ENCODE data around the gene MARCHF2.

MARCHF2 gene

GRCh38 chr19:8387688-8388611, 25.2 kb upstream of the MARCHF2 start:
- no peak for DNase-seq (ENCODE audit: low read depth)

GRCh38 chr19:8388612-8388958, 24.5 kb upstream of the MARCHF2 start:
- no peak for DNase-seq (ENCODE audit: low read depth)

DNA sequence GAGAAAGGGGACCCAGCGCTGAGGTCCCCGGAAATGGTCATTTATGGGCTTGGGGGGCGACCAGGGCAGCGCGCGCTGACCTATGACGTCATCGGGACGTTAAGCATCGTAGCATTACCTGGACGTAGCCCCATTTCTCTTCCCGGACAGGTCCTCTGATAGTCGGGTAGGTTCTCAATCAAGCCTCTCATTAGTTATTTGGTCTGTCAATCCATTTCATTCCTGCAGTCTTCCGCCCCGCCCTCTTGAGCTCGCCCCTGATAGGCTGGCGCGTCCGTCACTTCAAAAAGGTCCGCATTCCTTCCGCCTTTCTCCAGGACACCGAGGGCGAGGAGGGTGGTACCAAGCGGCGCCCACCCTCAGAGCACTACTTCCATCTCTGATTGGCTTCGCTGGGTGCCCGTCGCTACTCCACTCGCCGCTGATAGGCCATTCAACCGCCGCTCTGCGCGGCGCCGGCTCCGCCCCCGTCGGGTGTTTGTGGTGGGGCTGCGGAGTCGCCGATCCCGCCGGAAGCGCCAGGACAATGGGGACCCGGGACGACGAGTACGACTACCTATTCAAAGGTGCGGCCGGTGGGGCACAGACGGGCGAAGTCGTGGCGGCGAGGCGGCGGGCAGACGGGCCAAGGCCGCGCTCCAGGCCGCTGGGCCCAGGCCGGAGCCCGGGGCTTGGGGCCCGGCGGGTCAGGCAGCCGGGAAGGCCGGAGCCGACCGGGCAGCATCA, 23.1 kb upstream of the MARCHF2 start, which contains the start of gene RAB11B:
RAB11B (plus strand) TSS at position 470 of the 726 bp plus-strand sequence; CDS start at position 527, 57 bp downstream.
- DNase-seq (ENCODE audit: low read depth), result peak; percentile 97

DNA sequence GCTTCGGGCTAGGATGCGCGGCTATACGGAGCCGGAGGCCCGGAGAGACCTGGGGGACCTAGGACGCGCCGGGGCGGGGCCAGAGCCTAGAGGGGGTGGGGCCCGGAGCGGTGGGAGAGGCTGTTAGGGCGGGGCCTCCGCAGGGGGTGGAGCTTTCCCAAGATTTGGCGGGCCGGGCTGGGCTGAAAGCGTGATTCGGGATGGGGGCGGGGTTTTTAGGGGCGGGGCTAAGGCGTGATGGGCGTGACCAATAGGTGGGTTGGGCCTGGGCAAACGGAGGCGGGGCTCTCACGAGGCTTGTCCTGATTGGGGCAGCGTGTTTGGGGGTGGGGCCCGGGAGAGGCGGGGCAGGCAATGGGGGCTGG, 22.5 kb upstream of the MARCHF2 start:
- peak; percentile 80 for DNase-seq (ENCODE audit: low read depth)

DNA sequence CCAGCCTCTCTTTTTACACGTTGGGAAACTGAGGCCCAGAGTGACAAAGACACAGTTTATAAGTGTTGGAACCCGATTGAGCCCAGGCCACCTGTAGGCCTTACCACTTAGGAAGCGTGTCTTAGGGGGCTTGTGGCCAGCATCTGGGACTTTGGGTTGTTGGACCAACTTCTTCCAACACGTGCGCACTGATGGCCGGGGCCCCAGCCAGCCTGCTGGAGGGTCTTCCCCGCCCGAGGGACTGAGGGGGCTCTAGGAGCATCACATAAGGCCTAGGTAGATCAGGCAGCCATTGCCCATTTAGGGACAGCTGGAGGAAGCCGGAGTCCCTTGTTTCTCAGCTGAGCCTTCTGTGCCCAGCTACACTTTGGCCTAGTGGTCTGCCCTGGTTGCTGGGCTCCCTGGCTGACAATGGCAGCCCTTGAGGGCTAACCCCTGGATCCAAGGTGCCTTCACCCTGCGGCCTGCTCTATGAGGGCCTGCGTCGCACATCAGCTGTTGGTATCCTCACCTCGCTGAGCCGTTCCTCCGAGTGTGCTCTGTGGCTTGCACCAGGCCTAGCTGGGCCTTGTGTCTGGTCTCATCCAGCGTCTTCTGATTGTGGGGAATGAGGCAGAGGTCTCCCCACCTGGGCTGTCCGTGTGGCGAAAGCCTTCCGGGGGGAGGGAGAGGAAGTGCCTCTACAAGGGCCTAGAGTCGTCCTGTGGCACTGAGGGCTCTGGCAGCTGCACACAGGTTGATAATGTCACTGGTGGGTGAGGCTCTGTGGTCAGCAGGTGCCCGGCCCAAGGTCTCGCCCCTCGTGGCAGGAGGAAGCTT, 21.7 kb upstream of the MARCHF2 start:
- no peak for DNase-seq (ENCODE audit: low read depth)

DNA sequence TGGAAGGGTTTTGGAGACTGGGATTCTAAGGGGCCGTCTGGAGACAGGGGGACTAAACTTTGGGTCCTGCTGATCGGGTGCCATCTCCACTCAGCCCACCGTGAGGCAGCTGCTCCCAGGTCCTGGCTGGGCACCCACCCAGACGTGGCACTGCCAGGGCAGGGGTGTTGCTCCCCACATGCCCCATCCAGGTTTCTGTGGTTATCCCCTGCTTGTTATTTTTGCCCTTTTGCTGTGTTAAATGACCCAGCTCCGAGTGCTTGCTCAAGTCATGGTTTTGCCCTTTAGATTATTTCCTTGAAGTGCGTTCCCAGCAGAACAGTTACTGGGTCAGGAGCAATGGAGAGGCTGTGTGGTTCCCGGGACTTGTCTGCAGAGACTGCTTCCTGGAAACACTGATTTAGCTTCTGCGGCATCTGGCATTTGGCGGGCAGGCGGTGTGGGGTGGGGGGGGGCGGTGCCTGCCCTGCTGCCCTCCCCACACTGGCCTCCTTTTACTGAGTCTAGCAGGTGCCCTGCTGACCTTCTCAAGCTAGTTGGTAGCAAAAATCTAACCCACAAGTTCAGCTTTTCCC, 21.0 kb upstream of the MARCHF2 start:
- no peak for DNase-seq (ENCODE audit: low read depth)

GRCh38 chr19:8393192-8393870, 19.8 kb upstream of the MARCHF2 start:
- no peak for DNase-seq (ENCODE audit: low read depth)

GRCh38 chr19:8393871-8394250, 19.2 kb upstream of the MARCHF2 start:
- DNase-seq (ENCODE audit: low read depth), result no peak

DNA sequence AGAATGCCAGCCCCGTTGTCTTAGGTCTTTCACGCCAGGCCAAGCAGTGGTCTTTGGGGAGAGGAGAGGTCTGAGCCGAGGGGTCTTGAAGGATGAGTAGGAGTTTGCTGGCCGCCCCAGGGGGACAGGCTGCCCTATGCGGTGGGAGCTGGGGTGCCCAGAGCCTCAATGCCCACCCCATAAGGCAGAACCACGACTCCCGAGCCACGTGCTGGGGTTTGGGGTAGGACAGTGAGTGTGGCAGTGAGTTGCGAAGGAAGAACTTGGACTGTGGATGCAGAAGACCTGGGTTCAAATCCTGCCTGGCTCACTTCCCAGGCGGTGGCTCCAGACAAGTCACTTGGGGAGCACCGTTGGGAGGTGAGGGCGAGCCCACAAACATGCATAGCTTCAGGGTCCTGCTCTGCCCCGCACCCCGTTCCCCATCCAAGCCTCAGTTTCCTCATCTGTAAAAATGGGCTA, 17.5 kb upstream of the MARCHF2 start:
- DNase-seq (ENCODE audit: low read depth), result no peak

DNA sequence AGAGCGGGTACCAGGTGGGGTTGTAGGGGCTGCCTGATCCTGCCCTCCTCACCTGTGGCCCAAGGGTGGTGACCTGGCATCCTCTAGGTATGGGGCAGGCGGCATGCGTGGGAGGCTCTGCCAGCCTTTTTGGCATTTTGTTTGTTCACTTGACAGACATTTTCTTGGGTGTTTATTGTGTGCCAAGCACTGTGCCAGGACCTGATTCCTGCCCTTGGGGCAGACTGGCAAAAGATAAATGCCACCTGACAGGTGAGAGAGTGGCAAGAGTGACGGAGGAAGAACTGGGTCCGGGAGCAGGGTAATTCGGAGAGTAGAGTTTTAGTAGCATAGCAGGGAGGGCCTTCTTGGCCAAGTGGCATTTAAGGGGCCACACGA, 16.9 kb upstream of the MARCHF2 start:
- DNase-seq (ENCODE audit: low read depth), result no peak

DNA sequence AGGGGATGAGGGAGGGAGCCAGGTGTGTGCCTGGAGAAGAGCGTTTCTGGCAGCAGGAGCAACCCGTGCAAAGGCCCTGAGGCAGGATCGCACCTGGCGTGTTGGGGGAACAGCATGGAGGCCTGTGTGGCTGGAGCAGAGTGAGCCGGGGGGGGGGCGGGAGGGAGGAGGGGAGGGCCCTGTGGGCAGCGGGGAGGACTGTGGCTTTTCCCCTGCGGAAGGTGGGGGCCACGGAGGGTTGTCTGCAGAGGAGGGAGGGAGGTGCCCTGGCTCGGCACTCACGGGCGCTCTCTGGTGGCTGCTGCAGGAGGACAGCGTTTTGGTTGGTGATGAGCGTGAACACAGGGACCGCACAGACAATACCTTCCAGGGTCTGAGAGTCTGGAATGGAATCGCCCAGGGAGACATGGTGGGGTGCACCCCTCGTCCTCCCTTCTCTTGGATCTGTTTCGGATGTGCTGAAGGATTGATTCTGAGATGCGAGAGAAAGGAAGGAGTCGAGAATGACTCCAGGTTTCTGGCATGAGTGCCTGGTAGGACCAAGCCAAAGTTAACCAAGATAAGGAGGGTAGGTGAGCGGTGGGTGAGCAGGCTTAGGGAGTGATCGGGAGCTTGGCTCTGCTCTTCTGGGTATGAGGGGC, 16.4 kb upstream of the MARCHF2 start:
- peak; percentile 51 for DNase-seq (ENCODE audit: low read depth)

- DNase-seq (ENCODE audit: low read depth), result no peak
Observed at GRCh38 chr19:8397271-8397670, 15.8 kb upstream of the MARCHF2 start.

DNA sequence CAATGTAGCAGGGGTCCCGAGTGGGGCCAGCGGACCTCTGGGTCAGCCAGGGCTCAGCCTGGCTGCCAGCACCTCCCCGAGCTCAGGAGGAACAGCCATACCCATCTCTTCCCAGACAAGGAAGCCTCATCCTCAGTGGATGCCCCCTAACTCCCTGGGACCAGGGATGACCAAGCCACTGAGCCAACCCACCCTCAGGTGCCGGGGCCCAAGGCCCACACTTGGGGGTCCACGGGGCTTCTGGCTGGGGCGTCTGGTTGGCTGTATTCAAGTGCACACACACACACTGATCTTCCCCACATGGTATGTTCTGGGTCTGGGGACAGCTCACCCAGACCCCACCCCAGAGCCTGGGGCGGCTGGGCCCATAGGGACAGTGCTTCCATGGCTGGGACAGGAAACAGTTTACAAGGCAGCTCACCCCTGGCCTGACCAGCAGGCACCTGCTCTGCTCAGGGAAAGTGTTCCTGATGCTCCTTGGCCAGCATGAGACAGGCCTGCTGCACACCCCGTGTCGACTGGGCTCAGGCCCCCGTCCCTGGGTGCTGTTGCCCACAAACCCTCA, 15.3 kb upstream of the MARCHF2 start:
- DNase-seq (ENCODE audit: low read depth), result no peak

- DNase-seq (ENCODE audit: low read depth), result no peak
Observed at GRCh38 chr19:8398311-8398771, 14.8 kb upstream of the MARCHF2 start.

GRCh38 chr19:8399681-8400188, 13.4 kb upstream of the MARCHF2 start:
- no peak for DNase-seq (ENCODE audit: low read depth)

DNA sequence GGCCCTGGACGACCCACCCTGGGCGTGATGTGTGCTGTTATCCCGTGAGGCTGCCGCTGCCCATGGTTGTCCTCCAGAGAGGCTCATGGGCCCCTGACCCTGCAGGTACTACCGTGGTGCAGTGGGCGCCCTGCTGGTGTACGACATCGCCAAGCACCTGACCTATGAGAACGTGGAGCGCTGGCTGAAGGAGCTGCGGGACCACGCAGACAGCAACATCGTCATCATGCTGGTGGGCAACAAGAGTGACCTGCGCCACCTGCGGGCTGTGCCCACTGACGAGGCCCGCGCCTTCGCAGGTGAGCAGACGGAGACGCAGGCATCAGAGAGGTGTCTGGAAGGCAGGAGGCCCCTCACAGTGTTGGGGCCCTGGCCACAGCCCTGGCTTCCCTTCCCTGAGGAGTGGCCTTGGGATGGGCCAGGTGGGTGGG, 11.1 kb upstream of the MARCHF2 start:
- no peak for DNase-seq (ENCODE audit: low read depth)

- no peak for DNase-seq (ENCODE audit: low read depth)
Observed at GRCh38 chr19:8403098-8403819, 9.8 kb upstream of the MARCHF2 start.

GRCh38 chr19:8403820-8404109, 9.3 kb upstream of the MARCHF2 start:
- no peak for DNase-seq (ENCODE audit: low read depth)

- DNase-seq (ENCODE audit: low read depth), result no peak
Observed at GRCh38 chr19:8404391-8405151, 8.5 kb upstream of the MARCHF2 start.

All from activated gamma-delta T cell treated with anti-CD3 and anti-CD28 coated beads, Interleukin-2, amount 50 U/mL, for 16 hours (primary cell).